K562 (cell line): ENCODE results near the gene TAS2R19.

Experiments used
- DDX20 ChIP-seq: fragments of 450-650 bp; IDR thresholded peaks from 2 replicates; pipeline ENCODE4 v1.6.1; 2016; ENCODE audit warnings: missing genetic modification characterization, low read depth, mild to moderate bottlenecking, missing compliant biosample characterization, moderate library complexity
- JUNB ChIP-seq: fragments of 450-650 bp; formaldehyde crosslinking; conservative IDR thresholded peaks from 2 replicates; pipeline ENCODE4 v1.4.0; 2020; ENCODE audit warnings: mild to moderate bottlenecking
- KHSRP ChIP-seq: fragments of 450-650 bp; IDR thresholded peaks from 2 replicates; pipeline ENCODE4 v1.6.1; 2017
- NFIC ChIP-seq: fragments of 450-650 bp; IDR thresholded peaks from 2 replicates; pipeline ENCODE4 v1.6.1; 2017; ENCODE audit warnings: mild to moderate bottlenecking, inconsistent platforms
- ZNF140 ChIP-seq: fragments of 250-450 bp; sonication (Bioruptor Pico); IDR thresholded peaks from 2 replicates; pipeline ENCODE4 v1.8.0; 2021; ENCODE audit warnings: moderate library complexity, mild to moderate bottlenecking, inconsistent platforms
- ZNF24 ChIP-seq: fragments of 450-650 bp; IDR thresholded peaks from 2 replicates; pipeline ENCODE4 v1.6.1; 2016

- TF ChIP-seq JUNB (CRISPR knock-in tag) (no peak), ZNF140 (CRISPR knock-in tag) (no peak), KHSRP (no peak), DDX20 (no peak), ZNF24 (no peak), NFIC (no peak)
Measured at GRCh38 chr12:11022520-11022919, at the start of gene TAS2R19.
